Measurements from ENCODE around the gene WASF1. TPM values are rescaled to one million over a fixed set of nuclear protein-coding genes. Genes with fewer than 3 reads are reported as not detected.
"Not testable (repeated sequence)": the region's sequence is repeated elsewhere in the genome, so short reads cannot be mapped to it uniquely, and the experiment has no call there.

WASF1 gene
- total RNA-seq, 1 donor = 18.8 TPM

DNA sequence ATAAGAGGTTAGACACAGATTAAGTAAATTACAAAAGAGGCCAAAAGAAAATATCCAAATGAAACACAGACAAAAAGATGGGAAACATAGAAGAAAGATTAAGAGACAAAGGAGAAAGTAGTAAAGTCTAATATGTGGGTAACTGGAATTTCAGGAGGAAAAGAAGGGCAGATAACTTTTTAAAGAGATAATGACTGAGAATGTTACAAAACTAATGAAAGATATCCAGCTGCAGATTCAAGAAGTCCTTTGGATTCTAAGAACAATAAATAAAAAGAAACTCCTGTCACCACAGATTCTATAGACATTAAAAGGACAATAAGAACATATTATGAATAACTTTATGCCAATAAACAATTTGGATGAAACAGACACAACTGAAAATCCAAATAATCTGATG, 90.1 kb downstream of the WASF1 start:
- H2AFZ ChIP-seq (ENCODE audit: low read length) = no peak overlapping the region
- no peak overlapping the region for H3K27ac ChIP-seq (ENCODE audit: low read depth, low read length)
- no peak for DNase-seq (ENCODE audit: insufficient read length, low spot score, missing footprints)
- no peaks in the 10 kb centered on the region for H3K79me2 ChIP-seq (ENCODE audit: insufficient read depth, low read length)
- H3K27me3 ChIP-seq (ENCODE audit: insufficient read depth, low read length) = no peaks in the 10 kb centered on the region
- no peak overlapping the region for H3K4me3 ChIP-seq (ENCODE audit: insufficient read depth, low read length)
- no peaks in the 10 kb centered on the region for H3K9me3 ChIP-seq (ENCODE audit: low read depth, low read length)
- H3K4me1 ChIP-seq (ENCODE audit: insufficient read depth, low read length) = no peaks in the 10 kb centered on the region
- no peak overlapping the region for H3K4me2 ChIP-seq (ENCODE audit: insufficient read depth, low read length)
- TF ChIP-seq, protein P1, sequence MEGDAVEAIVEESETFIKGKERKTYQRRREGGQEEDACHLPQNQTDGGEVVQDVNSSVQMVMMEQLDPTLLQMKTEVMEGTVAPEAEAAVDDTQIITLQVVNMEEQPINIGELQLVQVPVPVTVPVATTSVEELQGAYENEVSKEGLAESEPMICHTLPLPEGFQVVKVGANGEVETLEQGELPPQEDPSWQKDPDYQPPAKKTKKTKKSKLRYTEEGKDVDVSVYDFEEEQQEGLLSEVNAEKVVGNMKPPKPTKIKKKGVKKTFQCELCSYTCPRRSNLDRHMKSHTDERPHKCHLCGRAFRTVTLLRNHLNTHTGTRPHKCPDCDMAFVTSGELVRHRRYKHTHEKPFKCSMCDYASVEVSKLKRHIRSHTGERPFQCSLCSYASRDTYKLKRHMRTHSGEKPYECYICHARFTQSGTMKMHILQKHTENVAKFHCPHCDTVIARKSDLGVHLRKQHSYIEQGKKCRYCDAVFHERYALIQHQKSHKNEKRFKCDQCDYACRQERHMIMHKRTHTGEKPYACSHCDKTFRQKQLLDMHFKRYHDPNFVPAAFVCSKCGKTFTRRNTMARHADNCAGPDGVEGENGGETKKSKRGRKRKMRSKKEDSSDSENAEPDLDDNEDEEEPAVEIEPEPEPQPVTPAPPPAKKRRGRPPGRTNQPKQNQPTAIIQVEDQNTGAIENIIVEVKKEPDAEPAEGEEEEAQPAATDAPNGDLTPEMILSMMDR (IDR thresholded peaks at IDR 0.05; ENCODE audit: extremely low read depth, low read depth, low read length) = no peak
- H3K36me3 ChIP-seq (ENCODE audit: insufficient read depth, low read length) = no peaks in the 10 kb centered on the region
- H4K20me1 ChIP-seq (ENCODE audit: insufficient read depth, low read length) = no peaks in the 10 kb centered on the region

DNA sequence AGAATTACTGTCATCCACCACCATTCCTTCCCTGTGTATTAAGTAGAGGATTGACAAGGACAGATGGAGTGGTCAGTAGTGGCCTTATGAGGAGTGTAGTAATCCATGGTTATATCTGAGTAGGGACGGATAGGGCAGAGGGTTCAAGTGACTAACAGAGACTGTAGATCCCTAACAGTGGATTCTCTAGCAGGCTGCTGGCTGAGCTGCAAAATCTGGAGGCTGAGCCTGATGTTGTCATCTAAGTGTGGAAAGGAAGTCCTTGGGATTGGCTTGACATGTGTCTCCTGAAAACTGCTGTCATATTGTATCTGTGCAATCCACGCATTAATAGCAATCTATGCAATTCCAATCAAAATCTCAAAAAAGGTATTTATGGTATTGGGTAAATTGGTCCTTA, 94.2 kb downstream of the WASF1 start:
- no peak overlapping the region for H3K4me3 ChIP-seq (ENCODE audit: insufficient read depth, low read length)
- TF ChIP-seq, protein P1 (IDR thresholded peaks at IDR 0.05; ENCODE audit: extremely low read depth, low read depth, low read length) = no peak
- H3K27ac ChIP-seq (ENCODE audit: low read depth, low read length) = no peak overlapping the region
- no peaks in the 10 kb centered on the region for H4K20me1 ChIP-seq (ENCODE audit: insufficient read depth, low read length)
- H3K36me3 ChIP-seq (ENCODE audit: insufficient read depth, low read length) = no peaks in the 10 kb centered on the region
- H3K79me2 ChIP-seq (ENCODE audit: insufficient read depth, low read length) = no peaks in the 10 kb centered on the region
- DNase-seq (ENCODE audit: insufficient read length, low spot score, missing footprints) = no peak
- H3K4me1 ChIP-seq (ENCODE audit: insufficient read depth, low read length) = no peaks in the 10 kb centered on the region
- no peak overlapping the region for H3K4me2 ChIP-seq (ENCODE audit: insufficient read depth, low read length)
- H3K27me3 ChIP-seq (ENCODE audit: insufficient read depth, low read length) = no peaks in the 10 kb centered on the region
- no peaks in the 10 kb centered on the region for H3K9me3 ChIP-seq (ENCODE audit: low read depth, low read length)
- H2AFZ ChIP-seq (ENCODE audit: low read length) = no peak overlapping the region

DNA sequence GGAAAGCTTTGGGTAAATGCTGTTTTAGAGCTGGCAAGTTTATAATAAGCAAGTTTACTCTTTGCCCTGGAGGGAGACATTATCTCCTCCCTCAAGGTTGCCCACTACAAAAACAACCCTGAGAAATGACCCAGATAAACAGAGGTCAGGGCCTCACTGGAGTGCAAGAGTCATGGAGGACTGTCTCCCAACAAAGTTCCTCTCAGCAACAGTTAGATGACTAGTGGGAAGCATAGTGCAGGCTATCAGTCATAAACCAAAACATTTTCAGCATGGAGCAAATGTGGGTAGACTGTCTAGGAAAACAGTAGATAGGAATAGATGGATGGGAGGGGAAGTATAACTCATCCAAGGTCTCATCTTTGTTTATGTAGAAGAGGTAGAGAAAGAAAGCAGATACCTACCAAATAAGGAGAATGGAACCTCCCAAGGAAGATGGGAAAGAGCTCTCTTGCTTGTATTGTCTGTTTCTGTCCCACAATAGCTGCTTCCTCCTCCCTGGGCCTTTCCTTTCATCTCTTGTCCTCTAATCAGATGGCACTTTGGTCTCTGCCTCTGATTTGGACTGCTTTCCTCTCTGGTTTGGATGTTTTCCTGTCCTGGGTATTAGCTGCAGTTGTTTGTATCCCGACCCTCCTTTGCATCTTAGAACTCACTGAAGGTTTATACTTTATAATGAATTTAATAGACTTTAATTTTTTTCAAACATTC, 95.4 kb downstream of the WASF1 start:
- no peaks in the 10 kb centered on the region for H3K9me3 ChIP-seq (ENCODE audit: low read depth, low read length)
- no peaks in the 10 kb centered on the region for H3K4me1 ChIP-seq (ENCODE audit: insufficient read depth, low read length)
- H2AFZ ChIP-seq (ENCODE audit: low read length) = no peak overlapping the region
- H3K27me3 ChIP-seq (ENCODE audit: insufficient read depth, low read length) = no peaks in the 10 kb centered on the region
- TF ChIP-seq, protein P1 (IDR thresholded peaks at IDR 0.05; ENCODE audit: extremely low read depth, low read depth, low read length) = no peak
- no peaks in the 10 kb centered on the region for H4K20me1 ChIP-seq (ENCODE audit: insufficient read depth, low read length)
- H3K4me3 ChIP-seq (ENCODE audit: insufficient read depth, low read length) = no peak overlapping the region
- H3K36me3 ChIP-seq (ENCODE audit: insufficient read depth, low read length) = no peaks in the 10 kb centered on the region
- no peak overlapping the region for H3K4me2 ChIP-seq (ENCODE audit: insufficient read depth, low read length)
- H3K79me2 ChIP-seq (ENCODE audit: insufficient read depth, low read length) = no peaks in the 10 kb centered on the region
- no peak overlapping the region for H3K27ac ChIP-seq (ENCODE audit: low read depth, low read length)
- no peak for DNase-seq (ENCODE audit: insufficient read length, low spot score, missing footprints)

DNA sequence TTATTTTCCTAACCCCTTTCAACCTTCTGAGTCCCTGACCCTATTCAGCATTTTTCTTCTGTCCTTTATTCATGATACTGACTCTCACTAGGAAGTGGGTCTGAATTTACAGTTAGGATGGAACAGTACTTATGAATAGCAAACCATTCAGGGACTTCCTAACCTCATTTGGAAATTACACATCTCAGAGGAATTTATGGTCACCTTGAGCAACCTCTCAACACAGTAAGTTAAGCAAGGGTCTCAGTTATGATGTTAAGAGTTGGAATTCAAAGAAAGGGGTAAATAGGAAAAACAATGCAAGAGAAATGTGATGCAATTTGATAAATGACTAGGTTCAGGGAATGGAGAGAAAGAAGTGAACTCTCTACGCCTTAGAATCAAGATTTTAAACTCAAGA, 104.1 kb downstream of the WASF1 start:
- TF ChIP-seq, protein P1 (IDR thresholded peaks at IDR 0.05; ENCODE audit: extremely low read depth, low read depth, low read length) = no peak
- no peak for DNase-seq (ENCODE audit: insufficient read length, low spot score, missing footprints)
- H2AFZ ChIP-seq (ENCODE audit: low read length) = no peak overlapping the region

DNA sequence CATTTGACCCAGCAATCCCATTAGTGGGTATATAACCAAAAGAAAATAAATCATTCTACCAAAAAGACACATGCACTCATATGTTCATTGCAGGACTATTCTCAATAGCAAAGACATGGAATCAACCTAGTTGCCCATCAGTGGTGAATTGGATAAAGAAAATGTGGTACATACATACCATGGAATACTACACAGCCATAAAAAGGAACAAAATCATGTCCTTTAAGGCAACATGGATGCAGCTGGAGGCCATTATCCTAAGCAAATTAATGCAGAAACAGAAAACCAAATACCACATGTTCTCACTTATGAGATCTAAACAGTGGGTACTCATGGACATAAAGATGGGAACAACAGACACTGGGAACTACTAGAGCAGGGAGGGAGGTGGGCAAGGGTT, 106.0 kb downstream of the WASF1 start:
- H3K79me2 ChIP-seq (ENCODE audit: insufficient read depth, low read length); H4K20me1 ChIP-seq (ENCODE audit: insufficient read depth, low read length); H3K4me2 ChIP-seq (ENCODE audit: insufficient read depth, low read length): not testable (repeated sequence)

More for the DNA sequence above, 104.1 kb downstream of the WASF1 start:
- H3K4me2 ChIP-seq (ENCODE audit: insufficient read depth, low read length) = no peak overlapping the region
- H3K27ac ChIP-seq (ENCODE audit: low read depth, low read length) = no peak overlapping the region
- no peaks in the 10 kb centered on the region for H3K4me1 ChIP-seq (ENCODE audit: insufficient read depth, low read length)
- no peak overlapping the region for H3K4me3 ChIP-seq (ENCODE audit: insufficient read depth, low read length)
- no peaks in the 10 kb centered on the region for H3K9me3 ChIP-seq (ENCODE audit: low read depth, low read length)
- peaks cover 11% of the 10 kb centered on the region for H3K27me3 ChIP-seq (ENCODE audit: insufficient read depth, low read length)
- no peaks in the 10 kb centered on the region for H3K79me2 ChIP-seq (ENCODE audit: insufficient read depth, low read length)
- H4K20me1 ChIP-seq (ENCODE audit: insufficient read depth, low read length) = no peaks in the 10 kb centered on the region
- H3K36me3 ChIP-seq (ENCODE audit: insufficient read depth, low read length) = no peaks in the 10 kb centered on the region

More for the DNA sequence above, 106.0 kb downstream of the WASF1 start:
- not testable (repeated sequence) for H3K27ac ChIP-seq (ENCODE audit: low read depth, low read length); H3K4me3 ChIP-seq (ENCODE audit: insufficient read depth, low read length); H3K36me3 ChIP-seq (ENCODE audit: insufficient read depth, low read length); DNase-seq (ENCODE audit: insufficient read length, low spot score, missing footprints); H3K9me3 ChIP-seq (ENCODE audit: low read depth, low read length); H3K4me1 ChIP-seq (ENCODE audit: insufficient read depth, low read length); H2AFZ ChIP-seq (ENCODE audit: low read length)
- H3K27me3 ChIP-seq (ENCODE audit: insufficient read depth, low read length) = peaks cover 17% of the 10 kb centered on the region

Data from osteoblast (primary cell).